ENCODE data around the gene SKOR1.

- no peak for TF ChIP-seq CTCF (IDR thresholded peaks at IDR 0.05)
- no peak for TF ChIP-seq EP300 (IDR thresholded peaks at IDR 0.05)
- no peak for TF ChIP-seq POLR2A (IDR thresholded peaks at IDR 0.05)
These were observed 25.0 kb downstream of the SKOR1 start for GRCh38 chr15:67850336-67850735.
